Fibroblast of mammary gland (primary cell): ENCODE data around the gene SMPD3.

ENCODE experiments used
- DNase-seq: peaks from one replicate; pipeline ENCODE4 v3.0.0-alpha.2; 2010; ENCODE audit warnings: low read depth
- H3K4me3 ChIP-seq: 2 replicates; pipeline ENCODE4 v1.5.1; 2011; ENCODE audit warnings: low read depth, mild to moderate bottlenecking, low read length, moderate library complexity; ENCODE audit not compliant: control insufficient read depth
- CTCF ChIP-seq: conservative IDR thresholded peaks from 2 replicates; pipeline ENCODE4 v1.5.1; 2011; ENCODE audit warnings: low read depth, low read length, inconsistent platforms; ENCODE audit not compliant: control insufficient read depth, insufficient read depth

SMPD3 gene

GRCh38 chr16:68357923-68358322 lies 90.4 kb downstream of the SMPD3 start:
- TF ChIP-seq CTCF = no peak
- no peak for DNase-seq
- no peak overlapping the region for H3K4me3 ChIP-seq

GRCh38 chr16:68357521-68357922 lies 90.8 kb downstream of the SMPD3 start:
- no peak for TF ChIP-seq CTCF
- DNase-seq = no peak
- no peak overlapping the region for H3K4me3 ChIP-seq

- no peak for TF ChIP-seq CTCF
- no peak for DNase-seq
- H3K4me3 ChIP-seq = no peak overlapping the region
Measured at GRCh38 chr16:68356919-68357286, 91.4 kb downstream of the SMPD3 start.

GRCh38 chr16:68356249-68356918 lies 91.9 kb downstream of the SMPD3 start:
- no peak overlapping the region for H3K4me3 ChIP-seq
- no peak for DNase-seq
- TF ChIP-seq CTCF = no peak

GRCh38 chr16:68355447-68356248 lies 92.7 kb downstream of the SMPD3 start:
- no peak overlapping the region for H3K4me3 ChIP-seq
- no peak for TF ChIP-seq CTCF
- no peak for DNase-seq

GRCh38 chr16:68354816-68355215 lies 93.5 kb downstream of the SMPD3 start:
- H3K4me3 ChIP-seq = no peak overlapping the region
- TF ChIP-seq CTCF = no peak
- DNase-seq = no peak
